ENCODE data around the gene PTPRF.

PTPRF gene

DNA sequence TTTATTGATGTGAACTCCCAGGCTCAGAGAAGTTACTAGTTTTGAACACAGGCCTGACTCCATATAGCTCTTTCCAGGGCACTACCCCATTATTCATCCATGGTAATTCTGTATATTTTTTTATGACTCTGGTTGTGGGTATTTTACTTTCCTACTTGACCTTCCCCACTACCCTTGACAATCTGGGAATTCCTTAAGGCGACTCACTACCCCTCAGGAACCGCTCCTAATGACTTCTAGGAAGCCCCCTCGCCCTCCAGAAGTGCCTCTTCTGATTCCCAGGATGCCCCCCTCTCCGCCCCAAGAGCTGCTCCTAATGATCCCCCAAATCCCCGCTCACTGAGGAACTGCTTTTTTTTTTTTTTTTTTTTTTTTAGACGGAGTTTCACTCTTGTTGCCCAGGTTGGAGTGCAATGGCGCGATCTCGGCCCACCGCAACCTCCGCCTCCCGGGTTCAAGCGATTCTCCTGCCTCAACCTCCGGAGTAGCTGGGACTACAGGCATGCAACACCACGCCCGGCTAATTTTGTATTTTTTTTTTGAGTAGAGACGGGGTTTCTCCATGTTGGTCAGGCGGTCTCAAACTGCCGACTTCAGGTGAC lies 118.3 kb downstream of the PTPRF start:
- H3K27ac ChIP-seq (ENCODE audit: low read length): peak overlapping the region; percentile 72
- H3K4me1 ChIP-seq (ENCODE audit: control insufficient read depth, low read depth, low read length): peaks cover 15% of the 10 kb centered on the region

DNA sequence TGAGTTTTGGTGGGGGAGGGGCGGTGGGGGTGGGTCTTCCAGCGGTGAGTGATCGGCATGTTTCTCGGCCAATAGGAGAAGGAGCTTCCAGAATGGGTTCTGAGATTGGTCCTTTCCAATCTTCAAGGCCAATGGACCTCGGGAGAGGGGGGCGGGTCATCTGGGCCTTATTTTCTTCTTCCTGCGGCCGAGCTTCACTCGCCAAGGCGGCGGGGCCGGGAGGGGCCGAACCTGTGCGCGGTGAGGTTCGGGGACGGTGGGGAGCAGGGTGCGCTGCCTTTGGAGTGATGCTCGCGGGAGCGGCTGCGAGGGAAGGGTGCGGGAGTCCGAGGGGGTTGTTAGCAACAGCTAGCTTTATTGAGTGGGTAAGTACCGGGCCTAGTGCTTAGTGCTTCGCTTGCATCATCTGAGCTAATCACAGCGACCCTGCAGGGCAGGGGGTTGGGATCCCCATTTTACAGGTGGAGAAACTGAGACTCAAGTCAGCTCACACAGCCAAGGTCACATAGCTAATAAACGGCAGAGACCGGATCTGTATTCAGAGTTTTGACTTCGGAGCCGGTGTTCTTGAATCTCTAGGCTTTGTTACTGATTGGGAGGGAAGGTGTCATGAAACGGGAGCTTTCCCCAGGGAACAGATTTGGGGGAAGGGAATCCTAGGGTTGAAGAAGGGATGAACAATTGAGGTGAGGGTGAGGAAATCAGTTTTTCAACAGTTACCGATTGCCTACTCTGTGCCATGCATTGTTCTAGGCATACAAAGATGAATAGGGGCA lies 119.8 kb downstream of the PTPRF start:
- Histone ChIP-seq H3K27me3 (ENCODE audit: control insufficient read depth, insufficient read depth, low read length) (no peaks in the 10 kb centered on the region), H3K9me3 (ENCODE audit: control insufficient read depth, low read depth, low read length) (no peaks in the 10 kb centered on the region), H3K9ac (ENCODE audit: low read length) (peak overlapping the region; percentile 93), H3K36me3 (ENCODE audit: control insufficient read depth, low read depth, low read length) (peaks cover 20% of the 10 kb centered on the region), H3K4me3 (ENCODE audit: low read length) (peak overlapping the region; percentile 98), H3K4me1 (ENCODE audit: control insufficient read depth, low read depth, low read length) (peaks cover 18% of the 10 kb centered on the region), H3K27ac (ENCODE audit: low read length) (peak overlapping the region; percentile 88)

More for the DNA sequence above, 118.3 kb downstream of the PTPRF start:
- Histone ChIP-seq H3K9me3 (ENCODE audit: control insufficient read depth, low read depth, low read length) (no peaks in the 10 kb centered on the region), H3K27me3 (ENCODE audit: control insufficient read depth, insufficient read depth, low read length) (no peaks in the 10 kb centered on the region), H3K4me3 (ENCODE audit: low read length) (peak overlapping the region; percentile 98), H3K9ac (ENCODE audit: low read length) (peak overlapping the region; percentile 93), H3K36me3 (ENCODE audit: control insufficient read depth, low read depth, low read length) (peaks cover 5% of the 10 kb centered on the region)

- H3K27me3 ChIP-seq (ENCODE audit: control insufficient read depth, insufficient read depth, low read length): no peaks in the 10 kb centered on the region
- no peak overlapping the region for H3K27ac ChIP-seq (ENCODE audit: low read length)
- H3K4me3 ChIP-seq (ENCODE audit: low read length): peak overlapping the region; percentile 98
- H3K36me3 ChIP-seq (ENCODE audit: control insufficient read depth, low read depth, low read length): peaks cover 27% of the 10 kb centered on the region
- peaks cover 18% of the 10 kb centered on the region for H3K4me1 ChIP-seq (ENCODE audit: control insufficient read depth, low read depth, low read length)
- H3K9me3 ChIP-seq (ENCODE audit: control insufficient read depth, low read depth, low read length): no peaks in the 10 kb centered on the region
- peak overlapping the region; percentile 93 for H3K9ac ChIP-seq (ENCODE audit: low read length)
These were observed 120.5 kb downstream of the PTPRF start for GRCh38 chr1:43651188-43651587.

DNA sequence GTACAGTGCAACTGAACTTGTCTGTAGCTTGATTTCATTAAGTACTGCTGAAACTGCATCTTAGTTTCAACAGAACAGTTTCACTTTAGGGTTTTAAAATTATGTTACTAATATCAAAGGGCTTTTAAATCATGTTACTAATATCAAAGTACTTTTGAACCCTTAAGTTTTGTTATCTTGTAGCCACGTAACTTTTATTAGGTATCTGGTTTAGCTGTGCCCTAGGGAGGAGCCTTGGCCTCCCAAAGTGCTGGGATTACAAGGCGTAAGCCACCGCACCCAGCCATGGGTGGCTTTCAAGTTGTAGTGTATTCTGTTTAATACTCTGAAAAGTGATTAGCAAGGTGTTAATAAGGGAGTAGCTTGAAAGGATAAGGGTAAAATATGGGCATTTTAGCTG lies 121.2 kb downstream of the PTPRF start:
- Histone ChIP-seq H3K27ac (ENCODE audit: low read length) (no peak overlapping the region), H3K36me3 (ENCODE audit: control insufficient read depth, low read depth, low read length) (peaks cover 34% of the 10 kb centered on the region), H3K4me3 (ENCODE audit: low read length) (peak overlapping the region; percentile 98), H3K27me3 (ENCODE audit: control insufficient read depth, insufficient read depth, low read length) (no peaks in the 10 kb centered on the region), H3K4me1 (ENCODE audit: control insufficient read depth, low read depth, low read length) (peaks cover 18% of the 10 kb centered on the region), H3K9ac (ENCODE audit: low read length) (no peak overlapping the region), H3K9me3 (ENCODE audit: control insufficient read depth, low read depth, low read length) (no peaks in the 10 kb centered on the region)

DNA sequence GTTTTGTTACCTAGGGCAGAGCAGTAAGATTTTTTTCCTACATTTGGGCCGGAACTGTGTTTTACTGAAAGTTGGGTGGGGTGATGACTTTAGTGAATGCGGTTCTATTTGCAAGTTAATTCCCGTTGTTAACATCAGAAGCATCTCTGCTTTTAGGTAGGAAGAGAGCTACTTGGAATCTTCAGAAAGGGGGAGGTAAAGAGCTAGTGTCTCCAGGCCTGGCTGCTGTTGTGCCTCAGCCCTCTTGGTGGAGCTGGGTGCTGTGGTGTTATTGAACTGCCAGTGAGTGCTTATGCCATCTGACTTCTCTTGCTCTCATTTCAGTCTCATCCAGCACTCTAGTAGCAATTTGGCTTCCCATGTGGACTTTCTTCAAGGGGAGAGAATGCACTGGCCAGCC lies 122.7 kb downstream of the PTPRF start:
- Histone ChIP-seq H3K4me3 (ENCODE audit: low read length) (peak overlapping the region; percentile 46), H3K36me3 (ENCODE audit: control insufficient read depth, low read depth, low read length) (peaks cover 43% of the 10 kb centered on the region), H3K4me1 (ENCODE audit: control insufficient read depth, low read depth, low read length) (peaks cover 18% of the 10 kb centered on the region), H3K27me3 (ENCODE audit: control insufficient read depth, insufficient read depth, low read length) (no peaks in the 10 kb centered on the region), H3K9ac (ENCODE audit: low read length) (no peak overlapping the region), H3K27ac (ENCODE audit: low read length) (peak overlapping the region; percentile 30), H3K9me3 (ENCODE audit: control insufficient read depth, low read depth, low read length) (no peaks in the 10 kb centered on the region)

DNA sequence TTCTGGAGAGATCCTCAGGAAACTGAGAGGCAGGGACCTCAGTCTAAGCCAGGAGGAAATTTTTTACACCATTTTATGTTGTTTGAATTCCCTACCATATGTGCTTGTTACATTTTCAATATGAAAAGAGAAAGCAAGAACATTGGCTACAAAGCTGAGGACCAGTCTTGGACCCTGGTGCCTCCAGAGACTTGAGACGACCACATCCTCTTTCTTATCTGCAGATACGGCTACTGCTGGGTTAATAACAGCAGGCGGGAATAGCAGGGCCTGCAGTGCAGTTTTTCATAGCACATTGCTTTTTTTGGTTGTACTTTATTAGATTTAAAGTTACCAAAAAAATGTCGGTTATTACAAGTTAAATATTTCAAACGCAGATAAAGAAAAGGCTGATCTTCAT lies 123.2 kb downstream of the PTPRF start:
- H3K36me3 ChIP-seq (ENCODE audit: control insufficient read depth, low read depth, low read length): peaks cover 44% of the 10 kb centered on the region

DNA sequence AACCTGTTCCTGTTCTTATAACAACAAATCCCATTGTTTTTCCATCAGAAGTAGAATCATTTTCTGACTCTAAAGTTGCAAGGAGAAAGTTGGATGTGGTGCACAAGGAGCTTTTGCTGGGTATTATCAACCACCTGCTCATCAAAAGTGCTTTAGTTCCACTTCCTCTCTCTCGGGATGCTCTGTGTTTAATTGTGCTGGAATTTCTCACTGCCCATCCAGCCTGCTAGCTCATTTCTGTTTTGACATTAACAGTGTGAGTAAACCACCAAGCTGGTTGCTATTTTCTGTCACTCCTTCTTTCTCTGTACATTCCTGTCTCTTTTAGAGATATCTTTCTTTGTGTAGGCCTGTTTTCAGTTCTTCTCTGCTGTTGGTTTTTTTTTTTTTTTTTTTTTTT lies 125.3 kb downstream of the PTPRF start:
- Histone ChIP-seq H3K36me3 (ENCODE audit: control insufficient read depth, low read depth, low read length) (peaks cover 47% of the 10 kb centered on the region), H3K4me3 (ENCODE audit: low read length) (no peak overlapping the region), H3K9ac (ENCODE audit: low read length) (no peak overlapping the region), H3K4me1 (ENCODE audit: control insufficient read depth, low read depth, low read length) (peaks cover 31% of the 10 kb centered on the region), H3K27me3 (ENCODE audit: control insufficient read depth, insufficient read depth, low read length) (no peaks in the 10 kb centered on the region), H3K9me3 (ENCODE audit: control insufficient read depth, low read depth, low read length) (no peaks in the 10 kb centered on the region), H3K27ac (ENCODE audit: low read length) (no peak overlapping the region)

More for the DNA sequence above, 123.2 kb downstream of the PTPRF start:
- H3K27me3 ChIP-seq (ENCODE audit: control insufficient read depth, insufficient read depth, low read length): no peaks in the 10 kb centered on the region
- H3K27ac ChIP-seq (ENCODE audit: low read length): peak overlapping the region; percentile 6
- no peak overlapping the region for H3K9ac ChIP-seq (ENCODE audit: low read length)
- H3K4me1 ChIP-seq (ENCODE audit: control insufficient read depth, low read depth, low read length): peaks cover 15% of the 10 kb centered on the region
- peak overlapping the region; percentile 46 for H3K4me3 ChIP-seq (ENCODE audit: low read length)
- H3K9me3 ChIP-seq (ENCODE audit: control insufficient read depth, low read depth, low read length): no peaks in the 10 kb centered on the region

- peaks cover 67% of the 10 kb centered on the region for H3K36me3 ChIP-seq (ENCODE audit: control insufficient read depth, low read depth, low read length)
These were observed 128.8 kb downstream of the PTPRF start for GRCh38 chr1:43659212-43660166.

GRCh38 chr1:43660355-43660754 lies 129.7 kb downstream of the PTPRF start:
- H3K4me1 ChIP-seq (ENCODE audit: control insufficient read depth, low read depth, low read length): peaks cover 21% of the 10 kb centered on the region
- no peaks in the 10 kb centered on the region for H3K27me3 ChIP-seq (ENCODE audit: control insufficient read depth, insufficient read depth, low read length)
- no peak overlapping the region for H3K9ac ChIP-seq (ENCODE audit: low read length)
- H3K36me3 ChIP-seq (ENCODE audit: control insufficient read depth, low read depth, low read length): peaks cover 67% of the 10 kb centered on the region
- H3K9me3 ChIP-seq (ENCODE audit: control insufficient read depth, low read depth, low read length): no peaks in the 10 kb centered on the region
- peak overlapping the region; percentile 48 for H3K27ac ChIP-seq (ENCODE audit: low read length)
- H3K4me3 ChIP-seq (ENCODE audit: low read length): peak overlapping the region; percentile 28

More at GRCh38 chr1:43659212-43660166, 128.8 kb downstream of the PTPRF start:
- Histone ChIP-seq H3K27me3 (ENCODE audit: control insufficient read depth, insufficient read depth, low read length) (no peaks in the 10 kb centered on the region), H3K4me3 (ENCODE audit: low read length) (peak overlapping the region; percentile 14), H3K9ac (ENCODE audit: low read length) (no peak overlapping the region), H3K27ac (ENCODE audit: low read length) (peak overlapping the region; percentile 48), H3K9me3 (ENCODE audit: control insufficient read depth, low read depth, low read length) (no peaks in the 10 kb centered on the region), H3K4me1 (ENCODE audit: control insufficient read depth, low read depth, low read length) (peaks cover 21% of the 10 kb centered on the region)

GRCh38 chr1:43664369-43664768 lies 133.7 kb downstream of the PTPRF start:
- no peak overlapping the region for H3K4me3 ChIP-seq (ENCODE audit: low read length)
- H3K27me3 ChIP-seq (ENCODE audit: control insufficient read depth, insufficient read depth, low read length): no peaks in the 10 kb centered on the region
- H3K27ac ChIP-seq (ENCODE audit: low read length): no peak overlapping the region
- no peak overlapping the region for H3K9ac ChIP-seq (ENCODE audit: low read length)
- H3K4me1 ChIP-seq (ENCODE audit: control insufficient read depth, low read depth, low read length): peaks cover 16% of the 10 kb centered on the region
- H3K9me3 ChIP-seq (ENCODE audit: control insufficient read depth, low read depth, low read length): no peaks in the 10 kb centered on the region
- H3K36me3 ChIP-seq (ENCODE audit: control insufficient read depth, low read depth, low read length): peaks cover 76% of the 10 kb centered on the region

GRCh38 chr1:43666608-43667007 lies 135.9 kb downstream of the PTPRF start:
- H3K4me1 ChIP-seq (ENCODE audit: control insufficient read depth, low read depth, low read length): peaks cover 2% of the 10 kb centered on the region
- H3K27ac ChIP-seq (ENCODE audit: low read length): no peak overlapping the region

More at GRCh38 chr1:43666608-43667007, 135.9 kb downstream of the PTPRF start:
- H3K9me3 ChIP-seq (ENCODE audit: control insufficient read depth, low read depth, low read length): no peaks in the 10 kb centered on the region
- H3K36me3 ChIP-seq (ENCODE audit: control insufficient read depth, low read depth, low read length): peaks cover 98% of the 10 kb centered on the region
- no peaks in the 10 kb centered on the region for H3K27me3 ChIP-seq (ENCODE audit: control insufficient read depth, insufficient read depth, low read length)
- no peak overlapping the region for H3K4me3 ChIP-seq (ENCODE audit: low read length)
- no peak overlapping the region for H3K9ac ChIP-seq (ENCODE audit: low read length)

Data from iPS-18a (cell line).